A549 treated with dexamethasone at 1 μM for 4 hours (cell line): Measurements from ENCODE around the gene TSBP1. TPM values are rescaled to one million over a fixed set of nuclear protein-coding genes. Genes with fewer than 3 reads are reported as not detected.

Experiments
- total RNA-seq: library from RNA; stranded (reverse); fragments of 200-300 nt; extraction: Qiagen RNA extraction; gene quantifications from 5 replicates; pipeline ENCODE4 v1.2.3, GENCODE V29; 2022

TSBP1 gene
- not detected in 5 replicates for total RNA-seq

DNA sequence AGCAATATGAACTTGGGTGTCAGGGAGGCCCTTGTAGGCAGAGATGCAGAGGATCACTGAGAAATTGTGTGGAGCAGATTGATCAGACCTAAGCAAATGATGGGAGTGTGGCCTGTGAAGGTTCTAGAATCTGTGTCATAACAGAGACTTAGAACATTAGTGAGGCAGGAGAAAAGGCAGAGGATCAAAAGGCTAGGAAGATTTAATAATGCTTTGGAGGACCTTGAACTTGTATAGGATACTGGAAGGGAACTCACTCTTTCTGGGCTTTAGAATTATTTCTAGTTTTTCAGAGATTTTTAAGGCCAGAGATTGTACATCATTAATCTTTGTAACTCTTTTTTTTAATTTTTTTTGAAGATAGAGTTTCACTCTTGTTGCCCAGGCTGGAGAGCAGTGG, at the start of gene TSBP1:
TSS of gene TSBP1 (minus strand) at position 101 of the 400 bp plus-strand sequence. CDS start 197 bp downstream, outside the sequence.

DNA sequence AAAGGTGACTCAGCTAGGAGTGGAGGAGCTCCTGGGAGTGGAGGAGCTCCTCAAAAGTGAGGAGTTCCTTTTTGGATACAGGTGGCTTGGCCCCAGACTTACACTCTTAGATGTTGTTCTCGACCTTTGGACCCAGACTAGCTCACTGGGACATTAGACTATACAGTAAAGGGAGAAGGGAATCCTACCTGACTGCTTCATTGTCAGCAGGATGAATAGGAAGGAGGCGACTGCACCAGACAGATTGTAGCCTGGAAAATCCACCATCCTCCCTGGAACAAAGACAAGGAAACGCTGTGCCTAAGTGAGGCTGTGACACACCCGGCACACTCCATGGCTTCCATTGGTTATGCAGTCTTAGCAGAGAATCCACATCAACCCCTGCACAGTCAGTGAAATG, 35.2 kb upstream of the TSBP1 start, which contains the start of gene BTNL2:
TSS of gene BTNL2 (minus strand) at position 325 of the 400 bp plus-strand sequence. CDS start at position 267, 58 bp downstream.

Other genes starting within 250 kb of the TSBP1 start
- 23.7 to 36.6 TPM (median 35.8 TPM) in 5 replicates for gene ATF6B, start 243.7 kb downstream of the TSBP1 start, total RNA-seq
- 6.5 to 7.7 TPM (median 6.9 TPM) in 5 replicates for gene FKBPL, start 241.6 kb downstream of the TSBP1 start, total RNA-seq
- gene PRRT1, start 220.0 kb downstream of the TSBP1 start, total RNA-seq, result 0.35 to 1.1 TPM (median 0.68 TPM) in 5 replicates
- gene PPT2, start 217.8 kb downstream of the TSBP1 start, total RNA-seq, result 7.1 to 9.4 TPM (median 9.0 TPM) in 5 replicates
- gene EGFL8, start 207.3 kb downstream of the TSBP1 start, total RNA-seq, result 0.70 to 2.2 TPM (median 1.5 TPM) in 5 replicates
- gene AGPAT1, start 195.8 kb downstream of the TSBP1 start, total RNA-seq, result 32.1 to 44.9 TPM (median 44.4 TPM) in 5 replicates
- gene RNF5, start 193.5 kb downstream of the TSBP1 start, total RNA-seq, result 32.0 to 43.1 TPM (median 40.9 TPM) in 5 replicates
- 0.47 to 1.8 TPM (median 1.4 TPM) in 5 replicates for gene AGER, start 187.7 kb downstream of the TSBP1 start, total RNA-seq
- 13.5 to 18.9 TPM (median 17.2 TPM) in 5 replicates for gene PBX2, start 181.7 kb downstream of the TSBP1 start, total RNA-seq
- 0.26 to 0.48 TPM (median 0.36 TPM) in 5 replicates for gene GPSM3, start 179.3 kb downstream of the TSBP1 start, total RNA-seq
- gene NOTCH4, start 147.8 kb downstream of the TSBP1 start, total RNA-seq, result 0.59 to 0.98 TPM (median 0.75 TPM) in 5 replicates
- not detected in 5 replicates for gene BTNL2, start 35.3 kb upstream of the TSBP1 start, total RNA-seq
- not detected in 5 replicates for gene HLA-DRA, start 68.0 kb upstream of the TSBP1 start, total RNA-seq
- gene HLA-DRB5, start 158.4 kb upstream of the TSBP1 start, total RNA-seq, result not detected in 5 replicates
- gene HLA-DRB1, start 217.9 kb upstream of the TSBP1 start, total RNA-seq, result 0.09 TPM in 1 of 5 replicates, not detected in the others